Uterus (tissue), 2 donors: Measurements from ENCODE around the gene PSTK.

Source experiments
- POLR2A ChIP-seq, 2 donors: fragments of 450-650 bp; IDR thresholded peaks; one replicate each; pipeline ENCODE4 v1.6.1; 2016; ENCODE audit warnings: antibody characterized with exemption in 2 of 2, mild to moderate bottlenecking in 1 of 2, moderate library complexity in 1 of 2
- TF ChIP-seq, protein P1 (sequence below), 4 experiments: fragments of 200-600 bp in 2 of 4; fragments of 450-650 bp in 2 of 4; sonication (generic) in 2 of 4; IDR thresholded peaks; one replicate each; pipeline ENCODE4 v1.5.1; 2016 to 2019; ENCODE audit warnings: antibody characterized with exemption in 4 of 4, mild to moderate bottlenecking in 2 of 4, moderate library complexity in 1 of 4

DNA sequence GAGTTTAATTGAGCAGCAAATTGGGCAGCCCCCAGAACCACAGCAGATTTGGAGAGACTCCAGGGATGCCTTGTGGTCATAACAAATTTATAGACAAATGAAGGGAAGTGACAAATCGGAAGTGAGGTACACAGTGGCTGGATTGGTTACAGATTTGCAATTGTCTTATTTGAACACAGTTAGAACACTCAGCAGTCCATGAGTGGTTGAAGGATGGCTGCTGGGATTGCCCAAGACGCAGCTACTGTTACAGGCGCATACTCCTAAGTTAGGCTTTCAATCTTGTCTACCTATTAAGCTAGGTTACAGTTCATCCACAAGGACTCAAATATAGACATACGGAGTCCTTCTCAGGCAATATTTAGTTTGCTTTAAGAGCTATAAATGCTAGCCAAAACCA, 36.0 kb downstream of the PSTK start:
- TF ChIP-seq, protein P1, sequence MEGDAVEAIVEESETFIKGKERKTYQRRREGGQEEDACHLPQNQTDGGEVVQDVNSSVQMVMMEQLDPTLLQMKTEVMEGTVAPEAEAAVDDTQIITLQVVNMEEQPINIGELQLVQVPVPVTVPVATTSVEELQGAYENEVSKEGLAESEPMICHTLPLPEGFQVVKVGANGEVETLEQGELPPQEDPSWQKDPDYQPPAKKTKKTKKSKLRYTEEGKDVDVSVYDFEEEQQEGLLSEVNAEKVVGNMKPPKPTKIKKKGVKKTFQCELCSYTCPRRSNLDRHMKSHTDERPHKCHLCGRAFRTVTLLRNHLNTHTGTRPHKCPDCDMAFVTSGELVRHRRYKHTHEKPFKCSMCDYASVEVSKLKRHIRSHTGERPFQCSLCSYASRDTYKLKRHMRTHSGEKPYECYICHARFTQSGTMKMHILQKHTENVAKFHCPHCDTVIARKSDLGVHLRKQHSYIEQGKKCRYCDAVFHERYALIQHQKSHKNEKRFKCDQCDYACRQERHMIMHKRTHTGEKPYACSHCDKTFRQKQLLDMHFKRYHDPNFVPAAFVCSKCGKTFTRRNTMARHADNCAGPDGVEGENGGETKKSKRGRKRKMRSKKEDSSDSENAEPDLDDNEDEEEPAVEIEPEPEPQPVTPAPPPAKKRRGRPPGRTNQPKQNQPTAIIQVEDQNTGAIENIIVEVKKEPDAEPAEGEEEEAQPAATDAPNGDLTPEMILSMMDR (IDR thresholded peaks at IDR 0.05): no peak
- no peak for TF ChIP-seq POLR2A (IDR thresholded peaks at IDR 0.05)
